ENCODE results near the gene GPR142. TPM values are rescaled to one million over a fixed set of nuclear protein-coding genes. Genes with fewer than 3 reads are reported as not detected.

The GPR142 gene
- polyA plus RNA-seq, 1 experiment: not detected

- Histone ChIP-seq H3K27ac (ENCODE audit: low read depth, low read length) (no peak overlapping the region), H3K4me3 (ENCODE audit: low read depth, low read length) (no peak overlapping the region), H3K9me3 (ENCODE audit: control insufficient read depth, insufficient read depth, low read length) (no peaks in the 10 kb centered on the region; the same call in 1 of the 2 replicates), H3K27me3 (ENCODE audit: control insufficient read depth, insufficient read depth, low read length) (no peaks in the 10 kb centered on the region)
- ChIA-PET CTCF (interaction anchor here (1.6 to 1.9 kb wide), 2 partner anchors 13 to 24 kb away, joined by 5 to 6 read pairs; partner anchors contain the start of gene GPR142), POLR2A (no interaction called here)
- DNase-seq (ENCODE audit: low read depth, low spot score): no peak
- TF ChIP-seq CTCF (IDR thresholded peaks at IDR 0.05; ENCODE audit: low read depth, low read length): no peak
Measured at GRCh38 chr17:74391771-74392170, 24.5 kb downstream of the GPR142 start.

GRCh38 chr17:74392848-74393247 is 25.5 kb downstream of the GPR142 start:
- TF ChIP-seq CTCF (IDR thresholded peaks at IDR 0.05; ENCODE audit: low read depth, low read length): no peak
- no peak for DNase-seq (ENCODE audit: low read depth, low spot score)
- H3K27me3 ChIP-seq (ENCODE audit: control insufficient read depth, insufficient read depth, low read length): no peaks in the 10 kb centered on the region
- no peak overlapping the region for H3K4me3 ChIP-seq (ENCODE audit: low read depth, low read length)
- no peak overlapping the region for H3K27ac ChIP-seq (ENCODE audit: low read depth, low read length)
- ChIA-PET CTCF (no interaction called here), POLR2A (no interaction called here)
- no peaks in the 10 kb centered on the region; the same call in 1 of the 2 replicates for H3K9me3 ChIP-seq (ENCODE audit: control insufficient read depth, insufficient read depth, low read length)

GRCh38 chr17:74393346-74393942 is 26.1 kb downstream of the GPR142 start:
- no peak for DNase-seq (ENCODE audit: low read depth, low spot score)
- no peaks in the 10 kb centered on the region for H3K27me3 ChIP-seq (ENCODE audit: control insufficient read depth, insufficient read depth, low read length)
- H3K4me3 ChIP-seq (ENCODE audit: low read depth, low read length): no peak overlapping the region
- POLR2A ChIA-PET: no interaction called here
- H3K27ac ChIP-seq (ENCODE audit: low read depth, low read length): no peak overlapping the region
- no peaks in the 10 kb centered on the region; the same call in 1 of the 2 replicates for H3K9me3 ChIP-seq (ENCODE audit: control insufficient read depth, insufficient read depth, low read length)
- CTCF ChIA-PET: no interaction called here
- no peak for TF ChIP-seq CTCF (IDR thresholded peaks at IDR 0.05; ENCODE audit: low read depth, low read length)

- no peak for DNase-seq (ENCODE audit: low read depth, low spot score)
- ChIA-PET CTCF (no interaction called here), POLR2A (no interaction called here)
- no peaks in the 10 kb centered on the region; the same call in 1 of the 2 replicates for H3K9me3 ChIP-seq (ENCODE audit: control insufficient read depth, insufficient read depth, low read length)
- H3K4me3 ChIP-seq (ENCODE audit: low read depth, low read length): no peak overlapping the region
- no peak overlapping the region for H3K27ac ChIP-seq (ENCODE audit: low read depth, low read length)
- no peaks in the 10 kb centered on the region for H3K27me3 ChIP-seq (ENCODE audit: control insufficient read depth, insufficient read depth, low read length)
- no peak for TF ChIP-seq CTCF (IDR thresholded peaks at IDR 0.05; ENCODE audit: low read depth, low read length)
Measured at GRCh38 chr17:74394275-74394950, 27.1 kb downstream of the GPR142 start.

- Histone ChIP-seq H3K4me3 (ENCODE audit: low read depth, low read length) (no peak overlapping the region), H3K27ac (ENCODE audit: low read depth, low read length) (no peak overlapping the region), H3K9me3 (ENCODE audit: control insufficient read depth, insufficient read depth, low read length) (no peaks in the 10 kb centered on the region; the same call in 1 of the 2 replicates), H3K27me3 (ENCODE audit: control insufficient read depth, insufficient read depth, low read length) (no peaks in the 10 kb centered on the region)
- CTCF ChIA-PET: no interaction called here
- POLR2A ChIA-PET: no interaction called here
- TF ChIP-seq CTCF (IDR thresholded peaks at IDR 0.05; ENCODE audit: low read depth, low read length): no peak
- DNase-seq (ENCODE audit: low read depth, low spot score): no peak
Measured at GRCh38 chr17:74394977-74395376, 27.7 kb downstream of the GPR142 start.
